ENCODE data around the gene NCAM2.

Gene NCAM2

GRCh38 chr21:21301013-21301412 is 302.8 kb downstream of the NCAM2 start:
- Histone ChIP-seq H2AFZ (ENCODE audit: low read length) (no peak overlapping the region), H4K20me1 (ENCODE audit: insufficient read depth, low read length, poor library complexity, severe bottlenecking) (no peaks in the 10 kb centered on the region), H3F3A (ENCODE audit: low read depth) (no peaks in the 10 kb centered on the region), H3K4me1 (ENCODE audit: insufficient read depth, low read length, poor library complexity, severe bottlenecking) (no peaks in the 10 kb centered on the region), H3K27me3 (ENCODE audit: insufficient read depth, low read length, poor library complexity, severe bottlenecking) (no peaks in the 10 kb centered on the region), H3K36me3 (ENCODE audit: insufficient read depth, low read length) (no peaks in the 10 kb centered on the region), H3K4me3 (ENCODE audit: low read length, poor library complexity, severe bottlenecking) (no peak overlapping the region), H3K9me2 (replicated peaks; ENCODE audit: low read depth, low read length) (no peaks in the 10 kb centered on the region), H3K9me3 (ENCODE audit: insufficient read depth, low read depth, low read length) (no peaks in the 10 kb centered on the region), H3K79me2 (ENCODE audit: insufficient read depth, low read length) (no peaks in the 10 kb centered on the region), H3K9ac (ENCODE audit: low read depth, low read length, poor library complexity, severe bottlenecking) (no peak overlapping the region), H3K4me2 (ENCODE audit: low read depth, low read length, poor library complexity, severe bottlenecking) (no peak overlapping the region)
- TF ChIP-seq CTCF (conservative IDR thresholded peaks at IDR 0.05; ENCODE audit: low read length) (no peak), EZH2phosphoT487 (IDR thresholded peaks at IDR 0.05; ENCODE audit: borderline replicate concordance) (no peak)

- Histone ChIP-seq H3K4me2 (ENCODE audit: low read depth, low read length, poor library complexity, severe bottlenecking) (no peak overlapping the region), H3K9me2 (replicated peaks; ENCODE audit: low read depth, low read length) (no peaks in the 10 kb centered on the region), H3K4me1 (ENCODE audit: insufficient read depth, low read length, poor library complexity, severe bottlenecking) (no peaks in the 10 kb centered on the region), H3K9me3 (ENCODE audit: insufficient read depth, low read depth, low read length) (no peaks in the 10 kb centered on the region), H2AFZ (ENCODE audit: low read length) (no peak overlapping the region), H3K36me3 (ENCODE audit: insufficient read depth, low read length) (no peaks in the 10 kb centered on the region), H3F3A (ENCODE audit: low read depth) (no peaks in the 10 kb centered on the region), H3K9ac (ENCODE audit: low read depth, low read length, poor library complexity, severe bottlenecking) (no peak overlapping the region), H3K27me3 (ENCODE audit: insufficient read depth, low read length, poor library complexity, severe bottlenecking) (no peaks in the 10 kb centered on the region), H3K79me2 (ENCODE audit: insufficient read depth, low read length) (no peaks in the 10 kb centered on the region), H3K4me3 (ENCODE audit: low read length, poor library complexity, severe bottlenecking) (no peak overlapping the region), H4K20me1 (ENCODE audit: insufficient read depth, low read length, poor library complexity, severe bottlenecking) (no peaks in the 10 kb centered on the region)
- TF ChIP-seq CTCF (conservative IDR thresholded peaks at IDR 0.05; ENCODE audit: low read length): no peak
- no peak for TF ChIP-seq EZH2phosphoT487 (IDR thresholded peaks at IDR 0.05; ENCODE audit: borderline replicate concordance)
Observed at GRCh38 chr21:21309510-21309909, 311.3 kb downstream of the NCAM2 start.

- no peak overlapping the region for H2AFZ ChIP-seq (ENCODE audit: low read length)
- H4K20me1 ChIP-seq (ENCODE audit: insufficient read depth, low read length, poor library complexity, severe bottlenecking): no peaks in the 10 kb centered on the region
Observed at GRCh38 chr21:21324297-21324696, 326.1 kb downstream of the NCAM2 start.

More at GRCh38 chr21:21324297-21324696, 326.1 kb downstream of the NCAM2 start:
- H3K79me2 ChIP-seq (ENCODE audit: insufficient read depth, low read length): no peaks in the 10 kb centered on the region
- no peaks in the 10 kb centered on the region for H3F3A ChIP-seq (ENCODE audit: low read depth)
- no peaks in the 10 kb centered on the region for H3K27me3 ChIP-seq (ENCODE audit: insufficient read depth, low read length, poor library complexity, severe bottlenecking)
- no peak for TF ChIP-seq EZH2phosphoT487 (IDR thresholded peaks at IDR 0.05; ENCODE audit: borderline replicate concordance)
- TF ChIP-seq CTCF (conservative IDR thresholded peaks at IDR 0.05; ENCODE audit: low read length): no peak
- no peaks in the 10 kb centered on the region for H3K4me1 ChIP-seq (ENCODE audit: insufficient read depth, low read length, poor library complexity, severe bottlenecking)
- no peaks in the 10 kb centered on the region for H3K36me3 ChIP-seq (ENCODE audit: insufficient read depth, low read length)
- no peaks in the 10 kb centered on the region for H3K9me3 ChIP-seq (ENCODE audit: insufficient read depth, low read depth, low read length)
- no peak overlapping the region for H3K4me2 ChIP-seq (ENCODE audit: low read depth, low read length, poor library complexity, severe bottlenecking)
- H3K4me3 ChIP-seq (ENCODE audit: low read length, poor library complexity, severe bottlenecking): no peak overlapping the region
- no peak overlapping the region for H3K9ac ChIP-seq (ENCODE audit: low read depth, low read length, poor library complexity, severe bottlenecking)
- no peaks in the 10 kb centered on the region for H3K9me2 ChIP-seq (replicated peaks; ENCODE audit: low read depth, low read length)

All from Loucy (cell line).